Endodermal cell (in vitro differentiated cells): ENCODE data around the gene IL25. TPM values are rescaled to one million over a fixed set of nuclear protein-coding genes. Genes with fewer than 3 reads are reported as not detected.

Experiments used
- DNase-seq: peaks from one replicate; pipeline ENCODE4 v3.0.0-alpha.2; 2017
- H3K27ac ChIP-seq: 2 replicates; pipeline ENCODE4 v1.5.1; 2013; ENCODE audit warnings: mild to moderate bottlenecking, low read depth, low read length, moderate library complexity
- H3K27me3 ChIP-seq: 2 replicates; pipeline ENCODE4 v1.6.1; 2013; ENCODE audit warnings: mild to moderate bottlenecking, low read length, moderate library complexity; ENCODE audit not compliant: insufficient read depth, control insufficient read depth, poor library complexity, severe bottlenecking
- H3K36me3 ChIP-seq: 2 replicates; pipeline ENCODE4 v1.7.0; 2013; ENCODE audit warnings: mild to moderate bottlenecking, low read length, moderate library complexity; ENCODE audit not compliant: control insufficient read depth, insufficient read depth
- H3K4me1 ChIP-seq: one replicate; pipeline ENCODE4 v1.7.0; 2013; ENCODE audit warnings: low read length; ENCODE audit not compliant: control insufficient read depth, insufficient read depth
- H3K4me3 ChIP-seq: 2 replicates; pipeline ENCODE4 v1.5.1; 2013; ENCODE audit warnings: mild to moderate bottlenecking, low read length, moderate library complexity
- H3K9ac ChIP-seq: 2 replicates; pipeline ENCODE4 v1.6.1; 2013; ENCODE audit warnings: mild to moderate bottlenecking, low read length, moderate library complexity; ENCODE audit not compliant: poor library complexity, severe bottlenecking; ENCODE audit errors: extremely low read depth
- H3K9me3 ChIP-seq: 2 replicates; pipeline ENCODE4 v1.6.1; 2013; ENCODE audit warnings: mild to moderate bottlenecking, low read length, moderate library complexity; ENCODE audit not compliant: control insufficient read depth
- H3K27ac Mint-ChIP-seq: 2 replicates; pipeline ENCODE4 v1.8.0; 2020; ENCODE audit warnings: mixed read lengths
- H3K27me3 Mint-ChIP-seq: 2 replicates; pipeline ENCODE4 v1.8.0; 2021; ENCODE audit warnings: mild to moderate bottlenecking, mixed read lengths; ENCODE audit not compliant: insufficient read depth
- H3K36me3 Mint-ChIP-seq: 2 replicates; pipeline ENCODE4 v1.8.0; 2020; ENCODE audit warnings: low read depth, mixed read lengths
- H3K4me1 Mint-ChIP-seq: 2 replicates; pipeline ENCODE4 v1.8.0; 2020; ENCODE audit warnings: mixed read lengths
- H3K4me3 Mint-ChIP-seq: 2 replicates; pipeline ENCODE4 v1.8.0; 2020; ENCODE audit warnings: mild to moderate bottlenecking, moderate library complexity, mixed read lengths
- H3K9me3 Mint-ChIP-seq: 2 replicates; pipeline ENCODE4 v1.8.0; 2020; ENCODE audit warnings: mild to moderate bottlenecking, mixed read lengths
- CTCF ChIP-seq: fragments of 200-600 bp; sonication (generic); conservative IDR thresholded peaks from 2 replicates; pipeline ENCODE4 v1.5.0; 2021; ENCODE audit warnings: antibody characterized with exemption, mild to moderate bottlenecking
- WGBS, 2 experiments: methylation state at CpG; one replicate each; pipeline versions ENCODE4 v1.1.5 to v1.1.7; 2013; ENCODE audit warnings: missing lambda C conversion rate in 2 of 2, mixed read lengths in 1 of 2; ENCODE audit not compliant: insufficient coverage in 1 of 2, insufficient read length in 1 of 2; 5-methylcytosine and 5-hydroxymethylcytosine counted together
- total RNA-seq, 2 donors: library from RNA; stranded (reverse); fragmentation: NEBNext Ultra II Directional in 1 of 2; extraction: Animal tissue kit (Norgen Biotek cat#: 25700) in 1 of 2; gene quantifications; 2 replicates in 1 of 2; 3 replicates in 1 of 2; pipeline ENCODE4 v1.2.1, GENCODE V29; 2021

The IL25 gene
- total RNA-seq, 2 donors from 2014 or later = not detected

- no peaks in the 10 kb centered on the region for H3K36me3 Mint-ChIP-seq
- H3K9me3 Mint-ChIP-seq = no peaks in the 10 kb centered on the region
- H3K4me1 Mint-ChIP-seq = no peaks in the 10 kb centered on the region
- WGBS, 2 experiments = 80% methylated on average over 3 of the region's 3 CpGs; no CpG with 5 or more reads in 1 of the 2 experiments
- peaks cover 47% of the 10 kb centered on the region for H3K27me3 Mint-ChIP-seq
- Histone ChIP-seq H3K36me3 (no peaks in the 10 kb centered on the region), H3K9me3 (no peaks in the 10 kb centered on the region), H3K4me1 (no peaks in the 10 kb centered on the region), H3K4me3 (no peak overlapping the region), H3K27ac (no peak overlapping the region), H3K27me3 (no peaks in the 10 kb centered on the region), H3K9ac (no peak overlapping the region)
- no peak overlapping the region for H3K27ac Mint-ChIP-seq
- TF ChIP-seq CTCF = no peak
- H3K4me3 Mint-ChIP-seq = no peak overlapping the region
- no peak for DNase-seq
These were observed 9.3 kb downstream of the IL25 start for GRCh38 chr14:23381871-23382270.

- no peak for TF ChIP-seq CTCF
- Mint-ChIP-seq H3K4me1 (no peaks in the 10 kb centered on the region), H3K27ac (no peak overlapping the region), H3K4me3 (no peak overlapping the region), H3K27me3 (peaks cover 44% of the 10 kb centered on the region), H3K9me3 (no peaks in the 10 kb centered on the region), H3K36me3 (no peaks in the 10 kb centered on the region)
- no peak for DNase-seq
- H3K27me3 ChIP-seq = no peaks in the 10 kb centered on the region
- H3K27ac ChIP-seq = no peak overlapping the region
- WGBS, 2 experiments = 94 to 100% methylated on average over 3 to 6 of the region's 6 CpGs
- no peak overlapping the region for H3K4me3 ChIP-seq
- no peaks in the 10 kb centered on the region for H3K9me3 ChIP-seq
- no peaks in the 10 kb centered on the region for H3K4me1 ChIP-seq
- no peak overlapping the region for H3K9ac ChIP-seq
- no peaks in the 10 kb centered on the region for H3K36me3 ChIP-seq
These were observed 9.7 kb downstream of the IL25 start for GRCh38 chr14:23382276-23382675.

GRCh38 chr14:23382731-23383440 lies 10.3 kb downstream of the IL25 start:
- Histone ChIP-seq H3K9me3 (no peaks in the 10 kb centered on the region), H3K27ac (no peak overlapping the region), H3K4me1 (no peaks in the 10 kb centered on the region), H3K27me3 (no peaks in the 10 kb centered on the region), H3K9ac (no peak overlapping the region), H3K4me3 (no peak overlapping the region), H3K36me3 (no peaks in the 10 kb centered on the region)
- Mint-ChIP-seq H3K27ac (peak overlapping the region; percentile 6), H3K4me1 (no peaks in the 10 kb centered on the region), H3K27me3 (peaks cover 40% of the 10 kb centered on the region), H3K4me3 (no peak overlapping the region), H3K9me3 (no peaks in the 10 kb centered on the region), H3K36me3 (no peaks in the 10 kb centered on the region)
- no peak for TF ChIP-seq CTCF
- WGBS, 2 experiments = 90 to 93% methylated on average over 2 to 9 of the region's 10 CpGs
- no peak for DNase-seq
